Smooth muscle cell (in vitro differentiated cells): Measurements from ENCODE around the gene PDIA3. TPM values are rescaled to one million over a fixed set of nuclear protein-coding genes. Genes with fewer than 3 reads are reported as not detected.
A peak's percentile ranks its signal among the peaks of the same experiment; 100 is the strongest.
"Not testable (repeated sequence)": the region's sequence is repeated elsewhere in the genome, so short reads cannot be mapped to it uniquely, and the experiment has no call there.

Source experiments
- DNase-seq: peaks from one replicate; lab custom pipeline; 2025; ENCODE audit not compliant: unreplicated experiment; lab: John Stamatoyannopoulos, UW
- H2AFZ ChIP-seq: fragments of 200-600 bp; sonication (generic); 2 replicates; pipeline ENCODE4 v1.6.0; 2016; ENCODE audit warnings: antibody characterized with exemption, low read depth, mild to moderate bottlenecking
- H3F3A ChIP-seq: fragments of 200-600 bp; sonication (generic); 2 replicates; pipeline ENCODE4 v1.6.0; 2017; ENCODE audit warnings: antibody characterized with exemption, low read depth
- H3K27ac ChIP-seq: fragments of 200-600 bp; sonication (generic); 2 replicates; pipeline ENCODE4 v1.5.1; 2016; ENCODE audit warnings: low read depth, mild to moderate bottlenecking
- H3K27me3 ChIP-seq: fragments of 200-600 bp; sonication (generic); 2 replicates; pipeline ENCODE4 v1.6.1; 2016; ENCODE audit warnings: low read depth, mild to moderate bottlenecking
- H3K36me3 ChIP-seq: fragments of 200-600 bp; sonication (generic); 2 replicates; pipeline ENCODE4 v1.5.1; 2016; ENCODE audit warnings: low read depth
- H3K4me1 ChIP-seq: fragments of 200-600 bp; sonication (generic); 2 replicates; pipeline ENCODE4 v1.5.1; 2016; ENCODE audit warnings: low read depth
- H3K4me2 ChIP-seq: fragments of 200-600 bp; sonication (generic); 2 replicates; pipeline ENCODE4 v1.6.0; 2016; ENCODE audit warnings: mild to moderate bottlenecking
- H3K4me3 ChIP-seq: fragments of 200-600 bp; sonication (generic); 2 replicates; pipeline ENCODE4 v1.5.1; 2016; ENCODE audit warnings: mild to moderate bottlenecking
- H3K79me2 ChIP-seq: fragments of 200-600 bp; sonication (generic); 2 replicates; pipeline ENCODE4 v1.6.0; 2016; ENCODE audit warnings: low read depth, mild to moderate bottlenecking
- H3K9ac ChIP-seq: fragments of 200-600 bp; sonication (generic); 2 replicates; pipeline ENCODE4 v1.6.0; 2016; ENCODE audit warnings: low read depth
- H3K9me3 ChIP-seq: fragments of 200-600 bp; sonication (generic); replicated peaks from 2 replicates; pipeline ENCODE4 v1.5.1; 2016; ENCODE audit warnings: low read depth
- H4K20me1 ChIP-seq: fragments of 200-600 bp; sonication (generic); 2 replicates; pipeline ENCODE4 v1.6.0; 2016; ENCODE audit warnings: low read depth
- WGBS: methylation state at CpG from one replicate; pipeline ENCODE4 v1.1.7; 2016; ENCODE audit warnings: low lambda C conversion rate; 5-methylcytosine and 5-hydroxymethylcytosine counted together
- microRNA counts: library from miRNA; unstranded; fragments of <30 nt; microRNA quantifications from one replicate; lab custom pipeline; 2016
- microRNA-seq: library from miRNA; unstranded; fragments of <30 nt; microRNA quantifications from one replicate; pipeline ENCODE4, GENCODE V29; 2016; ENCODE audit warnings: borderline number of aligned reads
- polyA plus RNA-seq: library from polyadenylated mRNA; unstranded; fragments of >200 nt; fragmentation: Nextera tagmentation; extraction: Ambion mirVana; gene quantifications from 2 replicates; pipeline ENCODE4 v1.2.1, GENCODE V29; 2016
- small RNA-seq: library from RNA; depleted of rRNA; stranded (forward); fragments of <200 nt; gene quantifications from one replicate; pipeline ENCODE3, GENCODE V24; 2014
- total RNA-seq: library from RNA; depleted of rRNA; stranded (reverse); fragments of >200 nt; gene quantifications from 2 replicates; pipeline ENCODE4 v1.2.3, GENCODE V29; 2014
- TF ChIP-seq, protein P1 (sequence below): fragments of 200-600 bp; sonication (generic); IDR thresholded peaks from 2 replicates; pipeline ENCODE4 v1.5.1; 2017; ENCODE audit warnings: borderline replicate concordance, mild to moderate bottlenecking, antibody characterized with exemption; ENCODE audit not compliant: insufficient read depth, poor library complexity, severe bottlenecking

PDIA3 gene
- total and polyA plus RNA-seq, 2 experiments from 2014 or later = 309 to 1,212 TPM

DNA sequence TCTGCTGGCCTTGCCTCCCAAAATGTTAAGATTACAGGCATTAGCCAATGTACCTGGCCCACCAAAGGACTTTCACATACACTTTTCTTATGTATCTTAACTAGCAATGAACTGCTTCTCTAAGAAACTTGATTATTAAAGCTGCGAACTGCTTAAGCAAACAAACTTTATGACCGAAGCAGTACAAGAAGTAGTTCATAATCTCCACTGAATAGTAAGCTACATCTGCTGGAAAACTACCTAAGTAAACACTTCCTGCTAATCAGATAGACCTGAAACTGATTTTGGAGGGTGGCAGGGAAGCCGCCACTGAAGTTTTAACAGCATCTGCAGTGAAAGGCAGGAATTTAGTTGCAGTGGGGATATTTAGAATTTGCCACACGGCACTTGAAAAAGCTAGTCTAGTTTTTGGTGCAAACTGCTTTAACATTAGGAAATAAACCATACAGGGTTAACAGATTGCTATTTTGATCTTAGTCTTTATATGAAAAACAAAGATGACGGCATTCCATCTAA is 62.3 kb downstream of the PDIA3 start:
- H3K79me2 ChIP-seq = no peaks in the 10 kb centered on the region
- peaks cover 35% of the 10 kb centered on the region for H3K36me3 ChIP-seq
- H3K9me3 ChIP-seq = no peaks in the 10 kb centered on the region
- no peak overlapping the region for H3K4me3 ChIP-seq
- H3K27me3 ChIP-seq = no peaks in the 10 kb centered on the region
- H3K4me1 ChIP-seq = no peaks in the 10 kb centered on the region
- H3K4me2 ChIP-seq = no peak overlapping the region
- H3K27ac ChIP-seq = no peak overlapping the region
- 97% methylated on average over 5 of the region's 5 CpGs for WGBS
- no peak overlapping the region for H3K9ac ChIP-seq
- peaks cover 5% of the 10 kb centered on the region for H3F3A ChIP-seq
- no peak overlapping the region for H2AFZ ChIP-seq
- no peaks in the 10 kb centered on the region for H4K20me1 ChIP-seq
- TF ChIP-seq, protein P1, sequence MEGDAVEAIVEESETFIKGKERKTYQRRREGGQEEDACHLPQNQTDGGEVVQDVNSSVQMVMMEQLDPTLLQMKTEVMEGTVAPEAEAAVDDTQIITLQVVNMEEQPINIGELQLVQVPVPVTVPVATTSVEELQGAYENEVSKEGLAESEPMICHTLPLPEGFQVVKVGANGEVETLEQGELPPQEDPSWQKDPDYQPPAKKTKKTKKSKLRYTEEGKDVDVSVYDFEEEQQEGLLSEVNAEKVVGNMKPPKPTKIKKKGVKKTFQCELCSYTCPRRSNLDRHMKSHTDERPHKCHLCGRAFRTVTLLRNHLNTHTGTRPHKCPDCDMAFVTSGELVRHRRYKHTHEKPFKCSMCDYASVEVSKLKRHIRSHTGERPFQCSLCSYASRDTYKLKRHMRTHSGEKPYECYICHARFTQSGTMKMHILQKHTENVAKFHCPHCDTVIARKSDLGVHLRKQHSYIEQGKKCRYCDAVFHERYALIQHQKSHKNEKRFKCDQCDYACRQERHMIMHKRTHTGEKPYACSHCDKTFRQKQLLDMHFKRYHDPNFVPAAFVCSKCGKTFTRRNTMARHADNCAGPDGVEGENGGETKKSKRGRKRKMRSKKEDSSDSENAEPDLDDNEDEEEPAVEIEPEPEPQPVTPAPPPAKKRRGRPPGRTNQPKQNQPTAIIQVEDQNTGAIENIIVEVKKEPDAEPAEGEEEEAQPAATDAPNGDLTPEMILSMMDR = no peak
- DNase-seq = no peak

DNA sequence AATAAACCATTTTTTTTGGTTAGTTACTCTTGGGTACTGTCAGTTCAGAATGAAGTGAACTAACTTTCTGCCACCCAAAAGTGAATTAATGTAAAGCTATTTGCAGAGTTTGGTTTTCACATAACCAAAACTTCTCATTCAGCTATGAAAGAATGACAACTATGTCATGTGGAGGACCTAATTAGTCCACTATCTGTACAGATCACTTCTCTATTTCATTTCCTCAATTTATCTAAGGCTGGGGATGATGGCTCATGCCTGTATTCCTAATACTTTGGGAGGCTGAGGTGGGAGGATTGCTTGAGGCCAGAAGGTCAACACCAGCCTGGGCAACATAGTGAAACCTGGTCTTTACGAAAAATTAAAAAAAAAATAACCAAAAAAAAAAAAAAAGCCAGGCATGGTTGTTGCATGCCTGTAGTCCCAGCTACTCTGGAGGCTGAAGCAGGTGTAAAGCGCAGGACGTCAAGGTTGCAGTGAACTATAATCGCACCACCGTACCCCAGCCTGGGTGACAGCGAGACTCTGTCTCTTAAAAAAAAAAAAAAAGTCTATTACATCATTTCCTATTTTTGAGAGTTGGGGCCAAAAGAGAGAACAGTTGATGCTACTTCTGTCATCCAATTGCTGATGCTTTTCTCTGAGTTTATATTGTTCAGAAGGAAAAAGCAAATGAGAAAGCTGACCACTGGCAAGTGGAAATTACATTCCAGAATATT is 62.9 kb downstream of the PDIA3 start:
- Histone ChIP-seq H3K79me2 (no peaks in the 10 kb centered on the region), H2AFZ (no peak overlapping the region), H3K27ac (no peak overlapping the region), H3K9ac (no peak overlapping the region), H3K4me1 (no peaks in the 10 kb centered on the region), H3K27me3 (no peaks in the 10 kb centered on the region), H3K4me3 (no peak overlapping the region), H3K4me2 (no peak overlapping the region), H3K9me3 (no peaks in the 10 kb centered on the region), H4K20me1 (no peaks in the 10 kb centered on the region), H3F3A (peaks cover 5% of the 10 kb centered on the region), H3K36me3 (peaks cover 38% of the 10 kb centered on the region)
- WGBS = 97% methylated on average over 6 of the region's 6 CpGs
- no peak for DNase-seq
- TF ChIP-seq, protein P1 = no peak

DNA sequence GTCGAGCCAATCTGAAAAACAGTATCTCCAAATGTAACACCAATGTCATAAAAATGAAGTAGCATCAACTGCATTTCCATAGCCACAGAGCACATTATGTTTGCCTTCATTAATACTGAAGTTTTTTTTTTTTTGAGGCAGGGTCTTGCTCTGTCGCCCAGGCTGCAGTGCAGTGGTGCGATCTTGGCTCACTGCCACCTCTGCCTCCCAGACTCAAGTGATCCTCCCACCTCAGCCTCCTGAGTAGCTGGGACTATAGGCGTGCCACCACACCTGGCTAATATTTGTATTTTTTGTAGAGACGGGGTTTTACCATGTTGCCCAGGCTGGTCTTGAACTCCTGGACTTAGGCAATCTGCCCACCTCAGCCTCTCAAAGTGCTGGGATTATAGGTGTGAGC is 68.8 kb downstream of the PDIA3 start:
- peaks cover 17% of the 10 kb centered on the region for H3K79me2 ChIP-seq
- not testable (repeated sequence) for H3K9ac ChIP-seq, H2AFZ ChIP-seq, H3F3A ChIP-seq, H3K4me1 ChIP-seq, H3K27ac ChIP-seq, H3K9me3 ChIP-seq, H3K4me3 ChIP-seq, H3K4me2 ChIP-seq, H3K27me3 ChIP-seq, DNase-seq
- peaks cover 24% of the 10 kb centered on the region for H4K20me1 ChIP-seq
- H3K36me3 ChIP-seq = peaks cover 28% of the 10 kb centered on the region
- 97% methylated on average over 5 of the region's 5 CpGs for WGBS

DNA sequence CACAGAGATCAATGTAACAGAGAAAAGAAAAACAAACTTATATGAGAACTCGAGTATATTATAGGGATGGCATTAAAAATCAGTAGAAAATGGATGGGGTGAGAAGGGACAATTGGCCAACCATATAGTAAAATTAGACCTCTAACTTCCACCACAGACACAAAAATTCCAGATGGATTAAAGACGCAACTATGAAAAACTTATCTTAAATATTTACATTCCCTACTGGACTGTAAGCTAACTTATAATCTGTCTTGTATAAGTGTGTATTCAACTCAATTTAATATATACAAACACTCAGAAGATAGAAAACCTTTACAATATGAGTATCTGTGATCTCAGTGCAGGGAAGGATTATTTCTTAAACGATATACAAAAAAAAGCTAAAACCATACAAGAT is 75.3 kb downstream of the PDIA3 start:
- Histone ChIP-seq H3K4me1 (peaks cover 10% of the 10 kb centered on the region), H4K20me1 (peaks cover 31% of the 10 kb centered on the region), H2AFZ (no peak overlapping the region), H3K4me3 (no peak overlapping the region), H3K27me3 (no peaks in the 10 kb centered on the region), H3K27ac (peak overlapping the region; percentile 19), H3K79me2 (peaks cover 59% of the 10 kb centered on the region), H3F3A (peaks cover 4% of the 10 kb centered on the region), H3K9me3 (no peaks in the 10 kb centered on the region), H3K4me2 (peak overlapping the region; percentile 64), H3K36me3 (no peaks in the 10 kb centered on the region), H3K9ac (no peak overlapping the region)
- TF ChIP-seq, protein P1 = no peak
- 70% methylated on average over 3 of the region's 3 CpGs for WGBS
- no peak for DNase-seq

MicroRNA genes within 50 kb of the gene (microRNA counts, 767-probe panel; counts per million panel counts)
- 183 counts per million for microRNA hsa-miR-1282 (lab: Ali Mortazavi, UCI)

Small RNA genes within 50 kb of the gene (microRNA-seq; reads per million reads assigned to microRNA genes)
- gene MIR1282 = not detected

Small RNA genes within 50 kb of the gene (small RNA-seq; reads per million reads assigned to genes)
- gene MIR1282 = not detected
- not detected for gene RNU6-353P
- not detected for gene RNU6-354P

Other genes with a start within 250 kb of the PDIA3 start
- 25.9 and 27.1 TPM in 2 replicates for gene MAP1A, start 228.8 kb upstream of the PDIA3 start, total RNA-seq
- gene MAP1A, start 228.8 kb upstream of the PDIA3 start, polyA plus RNA-seq = 14.6 and 15.7 TPM in 2 replicates
- gene PPIP5K1, start 156.2 kb upstream of the PDIA3 start, total RNA-seq = 14.5 and 24.6 TPM in 2 replicates
- 4.8 and 8.7 TPM in 2 replicates for gene PPIP5K1, start 156.2 kb upstream of the PDIA3 start, polyA plus RNA-seq
- gene CKMT1B, start 152.4 kb upstream of the PDIA3 start, total RNA-seq = 0.27 and 7.2 TPM in 2 replicates
- not detected in 2 replicates for gene CKMT1B, start 152.4 kb upstream of the PDIA3 start, polyA plus RNA-seq
- gene STRC, start 127.6 kb upstream of the PDIA3 start, total RNA-seq = 0.31 and 0.49 TPM in 2 replicates
- 0.75 and 1.2 TPM in 2 replicates for gene STRC, start 127.6 kb upstream of the PDIA3 start, polyA plus RNA-seq
- gene CATSPER2, start 97.6 kb upstream of the PDIA3 start, total RNA-seq = 1.7 and 20.7 TPM in 2 replicates
- 1.9 and 3.7 TPM in 2 replicates for gene CATSPER2, start 97.6 kb upstream of the PDIA3 start, polyA plus RNA-seq
- 0.40 TPM in 1 of 2 replicates, not detected in the other for gene CKMT1A, start 52.6 kb upstream of the PDIA3 start, total RNA-seq
- gene CKMT1A, start 52.6 kb upstream of the PDIA3 start, polyA plus RNA-seq = 0.66 TPM in 1 of 2 replicates, not detected in the other
- gene ELL3, start 30.5 kb downstream of the PDIA3 start, total RNA-seq = 1.1 and 3.7 TPM in 2 replicates
- 0.25 and 3.2 TPM in 2 replicates for gene ELL3, start 30.5 kb downstream of the PDIA3 start, polyA plus RNA-seq
- 1,247 and 1,277 TPM in 2 replicates for gene SERF2, start 45.9 kb downstream of the PDIA3 start, total RNA-seq
- 2,168 and 2,420 TPM in 2 replicates for gene SERF2, start 45.9 kb downstream of the PDIA3 start, polyA plus RNA-seq
- gene SERINC4, start 53.8 kb downstream of the PDIA3 start, total RNA-seq = not detected in 2 replicates
- 0.17 TPM in 1 of 2 replicates, not detected in the other for gene SERINC4, start 53.8 kb downstream of the PDIA3 start, polyA plus RNA-seq
- 14.6 and 14.7 TPM in 2 replicates for gene HYPK, start 54.2 kb downstream of the PDIA3 start, total RNA-seq
- 7.3 and 20.2 TPM in 2 replicates for gene HYPK, start 54.2 kb downstream of the PDIA3 start, polyA plus RNA-seq
- gene MFAP1, start 78.3 kb downstream of the PDIA3 start, total RNA-seq = 34.9 and 43.3 TPM in 2 replicates
- gene MFAP1, start 78.3 kb downstream of the PDIA3 start, polyA plus RNA-seq = 37.9 and 41.2 TPM in 2 replicates
- gene WDR76, start 80.6 kb downstream of the PDIA3 start, total RNA-seq = 9.8 and 19.7 TPM in 2 replicates
- gene WDR76, start 80.6 kb downstream of the PDIA3 start, polyA plus RNA-seq = 3.4 and 3.9 TPM in 2 replicates